GM12865 (cell line): ENCODE results near the gene HSPBP1.
"Not testable (repeated sequence)": the region's sequence is repeated elsewhere in the genome, so short reads cannot be mapped to it uniquely, and the experiment has no call there.

Experiments
- DNase-seq: peaks from one replicate; pipeline ENCODE4 v3.0.0; 2010; ENCODE audit warnings: low read depth
- H3K4me3 ChIP-seq: 2 replicates; pipeline ENCODE4 v1.5.1; 2011; ENCODE audit warnings: mild to moderate bottlenecking, low read depth, low read length, control low read depth
- CTCF ChIP-seq: IDR thresholded peaks from 2 replicates; pipeline ENCODE4 v1.5.1; 2011; ENCODE audit warnings: low read length, control low read depth, low read depth, inconsistent platforms; ENCODE audit not compliant: insufficient read depth; ENCODE audit errors: missing control alignments

HSPBP1 gene

GRCh38 chr19:55228015-55228391, 51.9 kb downstream of the HSPBP1 start:
- no peak for DNase-seq
- H3K4me3 ChIP-seq = no peak overlapping the region
- TF ChIP-seq CTCF = no peak

GRCh38 chr19:55227241-55228014, 52.5 kb downstream of the HSPBP1 start:
- no peak overlapping the region for H3K4me3 ChIP-seq
- TF ChIP-seq CTCF = no peak
- DNase-seq = no peak

- TF ChIP-seq CTCF = no peak
- H3K4me3 ChIP-seq = no peak overlapping the region
- no peak for DNase-seq
These were observed 53.1 kb downstream of the HSPBP1 start for GRCh38 chr19:55226788-55227187.

DNA sequence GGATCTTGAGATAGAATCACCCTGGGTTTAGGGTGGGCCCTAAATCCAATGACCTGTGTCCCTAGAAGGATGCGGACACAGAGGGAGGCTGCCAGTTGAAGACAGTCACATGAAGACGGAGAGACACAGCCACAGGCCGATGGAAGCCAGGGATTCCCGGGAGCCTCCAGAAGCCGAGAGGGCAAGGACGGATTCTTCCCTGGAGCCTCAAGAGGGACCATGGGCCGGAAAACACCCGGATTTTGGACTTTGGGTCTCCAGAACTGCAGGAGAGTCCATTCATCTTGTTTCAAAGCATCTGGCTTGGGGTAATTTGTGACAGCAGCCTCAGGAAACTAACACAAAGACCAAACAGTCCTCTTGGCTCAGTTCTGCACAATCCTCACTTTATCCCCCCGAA, 53.6 kb downstream of the HSPBP1 start:
- DNase-seq = no peak
- no peak for TF ChIP-seq CTCF

DNA sequence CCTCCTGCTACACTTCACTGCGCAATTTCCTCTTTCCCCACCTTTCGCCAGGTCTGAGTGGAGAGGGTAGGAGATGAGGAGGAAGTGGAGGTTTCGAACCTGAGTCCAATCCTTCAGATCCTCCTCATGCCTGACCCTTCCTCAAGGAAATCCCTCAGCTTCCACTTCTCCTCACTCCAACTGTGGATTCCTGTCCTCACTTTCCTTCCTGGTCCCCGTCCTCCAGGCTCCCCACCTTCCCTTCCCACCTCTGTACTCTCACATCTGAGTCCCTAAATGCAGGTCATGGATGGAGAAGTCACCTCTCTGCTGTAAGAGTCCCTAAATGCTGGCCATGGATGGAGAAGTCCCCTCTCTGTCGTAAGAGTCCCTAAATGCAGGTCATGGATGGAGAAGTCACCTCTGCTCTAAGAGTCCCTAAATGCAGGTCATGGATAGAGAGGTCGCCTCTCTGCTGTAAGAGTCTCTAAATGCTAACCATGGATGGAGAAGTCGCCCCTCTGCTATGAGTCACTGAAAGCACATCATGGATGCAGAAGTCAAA, 54.4 kb downstream of the HSPBP1 start:
- H3K4me3 ChIP-seq = no peak overlapping the region
- no peak for TF ChIP-seq CTCF
- DNase-seq = no peak

More for the DNA sequence above, 53.6 kb downstream of the HSPBP1 start:
- no peak overlapping the region for H3K4me3 ChIP-seq

GRCh38 chr19:55224679-55225414, 55.1 kb downstream of the HSPBP1 start:
- not testable (repeated sequence) for DNase-seq, H3K4me3 ChIP-seq

DNA sequence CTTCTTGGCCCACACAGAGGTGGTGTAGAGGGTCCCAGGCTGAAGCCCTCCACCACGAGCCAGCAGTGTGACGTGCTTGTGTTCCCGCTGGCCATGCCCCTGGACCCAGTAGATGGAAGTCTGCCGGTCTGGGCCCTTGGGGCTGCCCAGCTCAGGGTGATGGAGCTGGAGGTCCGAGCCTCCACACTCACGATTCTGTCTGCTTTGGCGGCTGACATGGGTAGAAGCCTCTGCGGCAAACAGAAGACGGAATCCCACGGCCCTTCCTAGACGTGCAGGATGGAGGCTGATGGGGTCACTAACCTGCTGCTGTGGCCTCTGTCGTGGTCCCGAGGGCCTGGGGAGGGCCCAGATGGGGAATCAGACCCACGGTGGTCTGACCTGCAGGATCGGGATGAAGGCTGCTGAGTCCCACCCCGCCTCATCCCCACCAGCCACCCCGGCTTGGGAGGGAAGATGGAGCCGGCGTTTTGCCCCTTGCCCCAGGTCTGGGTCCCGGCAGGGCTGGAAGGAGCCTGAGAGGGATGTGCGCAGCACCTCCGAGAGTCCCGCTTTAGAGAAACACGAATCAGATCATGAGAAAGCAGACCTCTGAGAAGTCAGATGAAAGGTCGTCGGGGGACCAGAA, 55.8 kb downstream of the HSPBP1 start:
- H3K4me3 ChIP-seq = no peak overlapping the region
- no peak for DNase-seq
- no peak for TF ChIP-seq CTCF
